HepG2 (cell line): ENCODE data around the gene ZNF524. TPM values are rescaled to one million over a fixed set of nuclear protein-coding genes. Genes with fewer than 3 reads are reported as not detected.
A peak's percentile ranks its signal among the peaks of the same experiment; 100 is the strongest.

Source experiments
- ATAC-seq: fragments of 200-7000 bp; cut with Tn5 transposase; 3 replicates; pipeline ENCODE4 v1.9.1; 2020; ENCODE audit warnings: mild to moderate bottlenecking, moderate library complexity
- BruUV-seq: library from RNA; stranded (reverse); fragments of 400-500 nt; replicated peaks from 2 replicates; lab custom pipeline; 2021; lab: Mats Ljungman, UMichigan
- CTCF ChIA-PET: fragments of 300-600 bp; formaldehyde crosslinking; extraction: SDS; loops from one replicate; lab custom pipeline; 2021; ENCODE audit warnings: low total read pairs, inconsistent platforms, low intra/inter-chr PET ratio; lab: Yijun Ruan, JAX
- POLR2A ChIA-PET: fragments of 350-600 bp; sonication (Branson Sonifier 250); formaldehyde crosslinking; loops from one replicate; lab custom pipeline; 2020; ENCODE audit warnings: antibody characterized with exemption, inconsistent platforms; lab: Yijun Ruan, JAX
- DNase-seq: peaks from one replicate; pipeline ENCODE4 v3.0.0-alpha.2; 2015; ENCODE audit warnings: low spot score
- FAIRE-seq: peaks from 3 replicates; lab custom pipeline; 2011; peaks lifted over from hg19 to GRCh38; lab: Jason Lieb, UNC
- H2AFZ ChIP-seq: one replicate; pipeline ENCODE4 v1.6.1; 2011; ENCODE audit warnings: low read length, inconsistent platforms
- H3K27ac ChIP-seq: fragments of 300-600 bp; 3 replicates; pipeline ENCODE4 v1.8.0; 2011; ENCODE audit warnings: mixed run types, mild to moderate bottlenecking, mixed read lengths, low read length, inconsistent platforms; ENCODE audit not compliant: insufficient read depth; ENCODE audit errors: extremely low read length
- H3K27me3 ChIP-seq, 2 experiments: fragments of 200-600 bp in 1 of 2; 2 replicates in 1 of 2; 3 replicates in 1 of 2; pipeline versions ENCODE4 v1.6.0 to v1.8.0; 2011; ENCODE audit warnings: low read length in 2 of 2, mild to moderate bottlenecking in 2 of 2, moderate library complexity in 2 of 2, inconsistent platforms in 1 of 2; ENCODE audit not compliant: insufficient read depth in 2 of 2, control insufficient read depth in 1 of 2
- H3K36me3 ChIP-seq, 2 experiments: fragments of 200-600 bp in 1 of 2; replicated peaks in 1 of 2; 2 replicates in 1 of 2; 3 replicates in 1 of 2; pipeline versions ENCODE4 v1.5.1 to v1.8.0; 2011; ENCODE audit warnings: low read length in 2 of 2, inconsistent platforms in 1 of 2; ENCODE audit not compliant: insufficient read depth in 2 of 2, control insufficient read depth in 1 of 2
- H3K4me1 ChIP-seq: 2 replicates; pipeline ENCODE4 v1.5.1; 2012; ENCODE audit warnings: low read length, inconsistent platforms; ENCODE audit not compliant: insufficient read depth
- H3K4me2 ChIP-seq: 2 replicates; pipeline ENCODE4 v1.6.0; 2011; ENCODE audit warnings: low read depth, low read length, inconsistent platforms
- H3K4me3 ChIP-seq, 3 experiments: fragments of 200-600 bp in 1 of 3; sonication (generic), shearing (Covaris generic) in 1 of 3; replicated peaks in 1 of 3; 2 replicates each; pipeline ENCODE4 v1.5.1; 2011 to 2016; ENCODE audit warnings: low read length in 3 of 3, inconsistent platforms in 2 of 3, low read depth in 2 of 3, mild to moderate bottlenecking in 2 of 3, control low read depth in 1 of 3, mixed read lengths in 1 of 3; ENCODE audit not compliant: insufficient read depth in 1 of 3
- H3K79me2 ChIP-seq: one replicate; pipeline ENCODE4 v1.6.1; 2011; ENCODE audit warnings: low read length, inconsistent platforms; ENCODE audit not compliant: insufficient read depth
- H3K9ac ChIP-seq: 2 replicates; pipeline ENCODE4 v1.6.0; 2011; ENCODE audit warnings: mild to moderate bottlenecking, low read depth, low read length, inconsistent platforms; ENCODE audit not compliant: insufficient read depth
- H3K9me3 ChIP-seq: 2 replicates; pipeline ENCODE4 v1.5.1; 2012; ENCODE audit warnings: mild to moderate bottlenecking, low read length
- H4K20me1 ChIP-seq: 2 replicates; pipeline ENCODE4 v1.6.0; 2011; ENCODE audit warnings: inconsistent platforms, mild to moderate bottlenecking, low read length, moderate library complexity; ENCODE audit not compliant: insufficient read depth
- CREM ChIP-seq, 2 experiments: sonication (generic) in 1 of 2; formaldehyde crosslinking in 1 of 2; IDR thresholded peaks; 2 replicates each; pipeline versions ENCODE4 v1.4.0 to v1.6.1; 2016 to 2020; ENCODE audit warnings: antibody characterized with exemption in 1 of 2, mild to moderate bottlenecking in 1 of 2, missing genetic modification reagents in 1 of 2
- GZF1 ChIP-seq: sonication (generic); formaldehyde crosslinking; IDR thresholded peaks from 2 replicates; pipeline ENCODE4 v1.5.1; 2020; ENCODE audit warnings: mild to moderate bottlenecking, missing genetic modification reagents
- NFATC3 ChIP-seq: sonication (generic); formaldehyde crosslinking; IDR thresholded peaks from 2 replicates; pipeline ENCODE4 v1.5.1; 2020; ENCODE audit warnings: mild to moderate bottlenecking, missing genetic modification reagents
- SAP130 ChIP-seq: IDR thresholded peaks from 2 replicates; pipeline ENCODE4 v1.6.1; 2016; ENCODE audit warnings: low read depth
- SMAD3 ChIP-seq: sonication (generic); formaldehyde crosslinking; IDR thresholded peaks from 2 replicates; pipeline ENCODE4 v1.4.0; 2020; ENCODE audit warnings: missing genetic modification reagents
- TCF7L2 ChIP-seq: IDR thresholded peaks from 2 replicates; pipeline ENCODE4 v1.6.1; 2011; ENCODE audit warnings: mild to moderate bottlenecking, low read depth, low read length, moderate library complexity
- TEF ChIP-seq: sonication (generic); formaldehyde crosslinking; IDR thresholded peaks from 2 replicates; pipeline ENCODE4 v1.5.0; 2020; ENCODE audit warnings: missing genetic modification reagents
- TRIM24 ChIP-seq: sonication (generic); formaldehyde crosslinking; IDR thresholded peaks from 2 replicates; pipeline ENCODE4 v1.8.0; 2022; ENCODE audit warnings: mild to moderate bottlenecking, missing genetic modification reagents
- ZBTB40 ChIP-seq, 2 experiments: fragments of 450-650 bp in 1 of 2; sonication (generic) in 1 of 2; formaldehyde crosslinking in 1 of 2; IDR thresholded peaks; 2 replicates each; pipeline versions ENCODE4 v1.6.1 to v1.8.0; 2016 to 2022; ENCODE audit warnings: antibody characterized with exemption in 1 of 2, mild to moderate bottlenecking in 1 of 2, missing genetic modification reagents in 1 of 2
- ZFP37 ChIP-seq: sonication (generic); formaldehyde crosslinking; IDR thresholded peaks from 2 replicates; pipeline ENCODE4 v1.4.0; 2020; ENCODE audit warnings: missing genetic modification reagents, borderline replicate concordance
- ZNF30 ChIP-seq: sonication (generic); formaldehyde crosslinking; IDR thresholded peaks from 2 replicates; pipeline ENCODE4 v1.5.0; 2020; ENCODE audit warnings: mild to moderate bottlenecking, missing genetic modification reagents
- ZNF468 ChIP-seq: sonication (generic); formaldehyde crosslinking; IDR thresholded peaks from 2 replicates; pipeline ENCODE4 v1.8.0; 2022; ENCODE audit warnings: mild to moderate bottlenecking, moderate library complexity, missing genetic modification reagents
- ZNF607 ChIP-seq: sonication (generic); formaldehyde crosslinking; IDR thresholded peaks from 2 replicates; pipeline ENCODE4 v1.5.1; 2020; ENCODE audit warnings: missing genetic modification reagents, mild to moderate bottlenecking, borderline replicate concordance
- ZNF670 ChIP-seq: sonication (generic); formaldehyde crosslinking; IDR thresholded peaks from 2 replicates; pipeline ENCODE4 v1.8.0; 2022; ENCODE audit warnings: mild to moderate bottlenecking, missing genetic modification reagents, borderline replicate concordance
- WGBS: methylation state at CpG from one replicate; pipeline ENCODE4 v1.1.6; 2017; ENCODE audit warnings: low lambda C conversion rate; 5-methylcytosine and 5-hydroxymethylcytosine counted together
- in situ Hi-C: cut with HindIII; loops from 2 replicates; pipeline ENCODE4 v1.10.0; 2017; ENCODE audit warnings: low pct_unique_long_range_greater_than_20kb; ENCODE audit not compliant: extremely low pct_ligation_motif_present
- intact Hi-C: fragments of 100-400 bp; cut with micrococcal nuclease; formaldehyde crosslinking; loops from one replicate; pipeline ENCODE4 v1.10.0; 2022; ENCODE audit not compliant: unreplicated experiment
- polyA plus RNA-seq, 8 experiments: library from polyadenylated mRNA; depleted of rRNA in 3 of 8; stranded (reverse) in 7 of 8; unstranded in 1 of 8; fragments of >200 nt; fragmentation: Illumina TruSeq in 4 of 8; extraction: Trizol in 4 of 8; gene quantifications; 2 replicates each; pipeline versions ENCODE4 v1.2.1 to v1.2.3, GENCODE V29; 2011 to 2016; ENCODE audit warnings: low read depth in 4 of 8, missing spikeins in 1 of 8, mixed read lengths in 1 of 8; ENCODE audit not compliant: insufficient read depth in 1 of 8
- total RNA-seq, 5 experiments: library from RNA; depleted of rRNA; stranded (reverse); fragments of >200 nt; fragmentation: Illumina TruSeq; extraction: Trizol; gene quantifications; 2 replicates each; pipeline ENCODE4 v1.2.3, GENCODE V29; 2016; ENCODE audit warnings: low read depth in 1 of 5

ZNF524 gene
- total and polyA plus RNA-seq, 2 of the 13 experiments (the other 11 are each of a cell fraction or from before 2014, with no cell fraction given): 3.2 to 4.6 TPM

GRCh38 chr19:55641426-55642152 is 41.5 kb downstream of the ZNF524 start:
- DNase-seq (no peak), FAIRE-seq (no peak), ATAC-seq (peak; percentile 7)
- no peaks in the 10 kb centered on the region for H4K20me1 ChIP-seq
- H3K79me2 ChIP-seq: peaks cover 41% of the 10 kb centered on the region
- ChIA-PET CTCF (no interaction called here), POLR2A (interaction anchor here (0.6 to 1.9 kb wide), 7 partner anchors 8 to 165 kb away, joined by 3 to 19 read pairs (median 8); partner anchors contain the start of genes FIZ1, U2AF2, ZNF628 and ZNF784)
- WGBS: under 1% methylated on average over 25 of the region's 25 CpGs
- peak overlapping the region; percentile 84 for H3K9ac ChIP-seq
- BruUV-seq: no TSS peak
- peaks cover 55% of the 10 kb centered on the region for H3K4me1 ChIP-seq
- no peaks in the 10 kb centered on the region; a peak in 1 of 5 replicates for H3K27me3 ChIP-seq
- H3K4me2 ChIP-seq: peak overlapping the region; percentile 96
- H3K36me3 ChIP-seq: peaks cover 0 to 10% of the 10 kb centered on the region in 2 experiments; a peak in 2 of 5 replicates
- H3K27ac ChIP-seq: peak overlapping the region; percentile 79
- in situ Hi-C loops (no loop called here), intact Hi-C loops (no loop called here)
- no peaks in the 10 kb centered on the region for H3K9me3 ChIP-seq
- H3K4me3 ChIP-seq: peak overlapping the region; percentile 92 to 96 (median 92)
- H2AFZ ChIP-seq: no peak overlapping the region
- no peak for TF ChIP-seq ZNF468
- no peak for TF ChIP-seq ZNF607 (CRISPR knock-in tag)
- TF ChIP-seq GZF1 (CRISPR knock-in tag): 0 out of 2 replicates have a peak, but pooled peaks have one; percentile 34
- no peak for TF ChIP-seq TRIM24
- TF ChIP-seq CREM (IDR thresholded peaks at IDR 0.05): no peak
- no peak for TF ChIP-seq CREM (CRISPR knock-in tag; IDR thresholded peaks at IDR 0.05)
- 0 out of 2 replicates have a peak, but pooled peaks have one; percentile 22 for TF ChIP-seq TEF (CRISPR knock-in tag)
- TF ChIP-seq SAP130 (CRISPR knock-in tag): peak; percentile 0; the same call in 1 of the 2 replicates
- TF ChIP-seq SMAD3 (CRISPR knock-in tag): no peak
- TF ChIP-seq ZBTB40 (IDR thresholded peaks at IDR 0.05): no peak
- 0 out of 2 replicates have a peak, but pooled peaks have one; percentile 29 for TF ChIP-seq ZBTB40 (CRISPR knock-in tag; IDR thresholded peaks at IDR 0.05)
- TF ChIP-seq ZFP37 (CRISPR knock-in tag): 0 out of 2 replicates have a peak, but pooled peaks have one; percentile 40
- no peak for TF ChIP-seq ZNF670 (CRISPR knock-in tag)
- TF ChIP-seq NFATC3 (CRISPR knock-in tag): no peak
- no peak for TF ChIP-seq TCF7L2
- no peak for TF ChIP-seq ZNF30
